ENCODE results near the gene BOLA3. TPM values are rescaled to one million over a fixed set of nuclear protein-coding genes. Genes with fewer than 3 reads are reported as not detected.
"Not testable (repeated sequence)": the region's sequence is repeated elsewhere in the genome, so short reads cannot be mapped to it uniquely, and the experiment has no call there.

BOLA3 gene
- total RNA-seq, 2 donors from 2014 or later = 20.9 to 29.5 TPM

GRCh38 chr2:74089816-74090745, 57.6 kb downstream of the BOLA3 start:
- DNase-seq (ENCODE audit: low spot score) = no peak
- intact Hi-C loops (cut with DNase I) = loop anchor here in 1 of 2 donors (10.0 kb wide), 1 partner anchor 1735 kb away; no protein-coding TSS in a partner anchor

GRCh38 chr2:74088676-74089075, 59.0 kb downstream of the BOLA3 start:
- DNase-seq (ENCODE audit: low spot score); intact Hi-C loops (cut with DNase I): not testable (repeated sequence)

- intact Hi-C loops (cut with DNase I) = no loop called here
- no peak for DNase-seq (ENCODE audit: low spot score)
Observed at GRCh38 chr2:74087696-74088095, 60.0 kb downstream of the BOLA3 start.

GRCh38 chr2:74086021-74086420, 61.7 kb downstream of the BOLA3 start:
- DNase-seq (ENCODE audit: low spot score) = no peak
- intact Hi-C loops (cut with DNase I) = no loop called here

Other genes starting within 250 kb of the BOLA3 start
- gene DGUOK, start 221.0 kb downstream of the BOLA3 start, total RNA-seq = 10 to 100 TPM; 36.1 to 41.9 TPM
- 1 to 10 TPM; 6.6 to 8.5 TPM for gene TET3, start 163.0 kb downstream of the BOLA3 start, total RNA-seq
- 100 to 1,000 TPM; 101 to 119 TPM for gene MOB1A, start 31.0 kb upstream of the BOLA3 start, total RNA-seq
- gene MTHFD2, start 50.7 kb upstream of the BOLA3 start, total RNA-seq = 100 to 1,000 TPM in 1 of 2 donors, 10 to 100 TPM in 1; 83.7 to 101 TPM
- gene SLC4A5, start 195.5 kb upstream of the BOLA3 start, total RNA-seq = 1 to 10 TPM; 3.9 to 5.3 TPM
- 100 to 1,000 TPM; 165 to 167 TPM for gene DCTN1, start 232.4 kb upstream of the BOLA3 start, total RNA-seq

All from posterior vena cava (tissue), 2 donors.